Measurements from ENCODE around the gene FBP2. TPM values are rescaled to one million over a fixed set of nuclear protein-coding genes. Genes with fewer than 3 reads are reported as not detected.

Gene FBP2
- total and polyA plus RNA-seq, 2 experiments from 2014 or later: not detected

GRCh38 chr9:94638335-94639060 is 44.9 kb upstream of the FBP2 start:
- Histone ChIP-seq H3K79me2 (replicated peaks; ENCODE audit: insufficient read depth) (no peaks in the 10 kb centered on the region), H2AFZ (peak overlapping the region; percentile 97), H4K20me1 (replicated peaks; ENCODE audit: insufficient read depth) (no peaks in the 10 kb centered on the region; the same call in 1 of the 2 replicates), H3K27me3 (ENCODE audit: insufficient read depth) (peaks cover 72% of the 10 kb centered on the region), H3K4me1 (ENCODE audit: insufficient read depth) (peaks cover 4% of the 10 kb centered on the region), H3K4me2 (peak overlapping the region; percentile 84), H3K36me3 (ENCODE audit: insufficient read depth) (no peaks in the 10 kb centered on the region), H3F3A (replicated peaks; ENCODE audit: low read depth) (no peaks in the 10 kb centered on the region), H3K4me3 (peak overlapping the region; percentile 72), H3K27ac (ENCODE audit: low read depth) (no peak overlapping the region), H3K9me2 (ENCODE audit: insufficient read depth) (no peaks in the 10 kb centered on the region)
- DNase-seq (ENCODE audit: low spot score) (no peak), ATAC-seq (peak; percentile 10)
- Mint-ChIP-seq H3K4me1 (peaks cover 20% of the 10 kb centered on the region), H3K36me3 (ENCODE audit: low read depth) (no peaks in the 10 kb centered on the region; the same call in 2 of the 3 replicates), H3K27me3 (ENCODE audit: insufficient read depth, low read depth, poor library complexity) (peaks cover 48% of the 10 kb centered on the region), H3K27ac (no peak overlapping the region), H3K4me3 (peak overlapping the region; percentile 78), H3K9me3 (no peaks in the 10 kb centered on the region; the same call in 2 of the 3 replicates)
- TF ChIP-seq ZNF462 (CRISPR knock-in tag; IDR thresholded peaks at IDR 0.05): no peak

- H3K27ac Mint-ChIP-seq: no peak overlapping the region
- no peaks in the 10 kb centered on the region for H3K9me2 ChIP-seq (ENCODE audit: insufficient read depth)
- peaks cover 10% of the 10 kb centered on the region for H3K27me3 Mint-ChIP-seq (ENCODE audit: insufficient read depth, low read depth, poor library complexity)
- peak overlapping the region; percentile 80; the same call in 1 of the 2 replicates for H2AFZ ChIP-seq
- no peak overlapping the region for H3K27ac ChIP-seq (ENCODE audit: low read depth)
- no peaks in the 10 kb centered on the region for H4K20me1 ChIP-seq (replicated peaks; ENCODE audit: insufficient read depth)
- H3K36me3 ChIP-seq (ENCODE audit: insufficient read depth): no peaks in the 10 kb centered on the region
- H3K27me3 ChIP-seq (ENCODE audit: insufficient read depth): peaks cover 24% of the 10 kb centered on the region
- H3K4me1 Mint-ChIP-seq: peaks cover 32% of the 10 kb centered on the region
- no peaks in the 10 kb centered on the region for H3F3A ChIP-seq (replicated peaks; ENCODE audit: low read depth)
- no peak overlapping the region for H3K4me3 Mint-ChIP-seq
- H3K4me3 ChIP-seq: no peak overlapping the region
- H3K4me1 ChIP-seq (ENCODE audit: insufficient read depth): peaks cover 24% of the 10 kb centered on the region
- no peak overlapping the region for H3K4me2 ChIP-seq
- no peaks in the 10 kb centered on the region for H3K79me2 ChIP-seq (replicated peaks; ENCODE audit: insufficient read depth)
- no peak for ATAC-seq
- DNase-seq (ENCODE audit: low spot score): no peak
- H3K36me3 Mint-ChIP-seq (ENCODE audit: low read depth): no peaks in the 10 kb centered on the region
- H3K9me3 Mint-ChIP-seq: no peaks in the 10 kb centered on the region; the same call in 2 of the 3 replicates
- TF ChIP-seq STAT1 (IDR thresholded peaks at IDR 0.05; ENCODE audit: unreplicated experiment) (no peak), ETS1 (IDR thresholded peaks at IDR 0.05) (no peak), NANOG (IDR thresholded peaks at IDR 0.05; ENCODE audit: borderline replicate concordance) (no peak)
These were observed 39.1 kb upstream of the FBP2 start for GRCh38 chr9:94632737-94633136.
